ENCODE results near the gene DGKG. TPM values are rescaled to one million over a fixed set of nuclear protein-coding genes. Genes with fewer than 3 reads are reported as not detected.

Gene DGKG
- total RNA-seq, 1 donor from 2014 or later, result 1.0 TPM

GRCh38 chr3:186210852-186211500 is 151.1 kb downstream of the DGKG start:
- no peak for TF ChIP-seq CTCF (conservative IDR thresholded peaks at IDR 0.05; ENCODE audit: low read depth, low read length)
- no peak overlapping the region for H3K4me3 ChIP-seq (ENCODE audit: low read depth, low read length)
- DNase-seq (ENCODE audit: low read depth), result no peak

GRCh38 chr3:186209810-186210752 is 152.0 kb downstream of the DGKG start:
- DNase-seq (ENCODE audit: low read depth), result no peak
- H3K4me3 ChIP-seq (ENCODE audit: low read depth, low read length), result no peak overlapping the region
- TF ChIP-seq CTCF (conservative IDR thresholded peaks at IDR 0.05; ENCODE audit: low read depth, low read length), result no peak

GRCh38 chr3:186208296-186208989 is 153.6 kb downstream of the DGKG start:
- no peak overlapping the region for H3K4me3 ChIP-seq (ENCODE audit: low read depth, low read length)
- DNase-seq (ENCODE audit: low read depth), result no peak
- TF ChIP-seq CTCF (conservative IDR thresholded peaks at IDR 0.05; ENCODE audit: low read depth, low read length), result peak; percentile 30

GRCh38 chr3:186207515-186207914 is 154.5 kb downstream of the DGKG start:
- TF ChIP-seq CTCF (conservative IDR thresholded peaks at IDR 0.05; ENCODE audit: low read depth, low read length), result no peak

GRCh38 chr3:186200726-186201125 is 161.3 kb downstream of the DGKG start:
- H3K4me3 ChIP-seq (ENCODE audit: low read depth, low read length), result no peak overlapping the region
- TF ChIP-seq CTCF (conservative IDR thresholded peaks at IDR 0.05; ENCODE audit: low read depth, low read length), result no peak

More at GRCh38 chr3:186207515-186207914, 154.5 kb downstream of the DGKG start:
- no peak for DNase-seq (ENCODE audit: low read depth)
- H3K4me3 ChIP-seq (ENCODE audit: low read depth, low read length), result no peak overlapping the region

GRCh38 chr3:186198442-186198841 is 163.6 kb downstream of the DGKG start:
- TF ChIP-seq CTCF (conservative IDR thresholded peaks at IDR 0.05; ENCODE audit: low read depth, low read length), result no peak
- DNase-seq (ENCODE audit: low read depth), result no peak
- H3K4me3 ChIP-seq (ENCODE audit: low read depth, low read length), result no peak overlapping the region

More at GRCh38 chr3:186200726-186201125, 161.3 kb downstream of the DGKG start:
- no peak for DNase-seq (ENCODE audit: low read depth)
